Stimulated activated naive CD4-positive, alpha-beta T cell treated with Interleukin-2 at 50 U/mL for 16 hours (primary cell): ENCODE data around the gene MIP.
"Not testable (repeated sequence)": the region's sequence is repeated elsewhere in the genome, so short reads cannot be mapped to it uniquely, and the experiment has no call there.

Source experiments
- DNase-seq: peaks from one replicate; lab custom pipeline; 2025; lab: John Stamatoyannopoulos, UW

MIP gene

GRCh38 chr12:56454557-56454956 is at the start of gene MIP:
Gene MIP (minus strand): TSS chr12:56454657. CDS start chr12:56454613, 44 bp downstream.
- no peak for DNase-seq

- DNase-seq, result not testable (repeated sequence)
Measured at GRCh38 chr12:56499879-56500278, 45.4 kb upstream of the MIP start.

GRCh38 chr12:56499452-56499851 is 45.0 kb upstream of the MIP start:
- DNase-seq, result not testable (repeated sequence)

GRCh38 chr12:56498126-56498902 is 43.9 kb upstream of the MIP start:
- DNase-seq, result not testable (repeated sequence)

GRCh38 chr12:56496704-56497103 is 42.2 kb upstream of the MIP start:
- DNase-seq, result peak; percentile 38

GRCh38 chr12:56494481-56494880 is 40.0 kb upstream of the MIP start:
- not testable (repeated sequence) for DNase-seq

GRCh38 chr12:56494106-56494415 is 39.6 kb upstream of the MIP start:
- not testable (repeated sequence) for DNase-seq

- DNase-seq, result not testable (repeated sequence)
Measured at GRCh38 chr12:56493409-56494105, 39.1 kb upstream of the MIP start.

- no peak for DNase-seq
Measured at GRCh38 chr12:56490360-56490759, 35.9 kb upstream of the MIP start.

- peak; percentile 71 for DNase-seq
Measured at GRCh38 chr12:56488041-56488955, 33.8 kb upstream of the MIP start, which contains the start of gene GLS2. Gene GLS2 (minus strand): TSS chr12:56488161. CDS start chr12:56488118, 43 bp downstream.

- DNase-seq, result peak; percentile 18
Measured at GRCh38 chr12:56487448-56488040, 33.1 kb upstream of the MIP start.

- DNase-seq, result no peak
Measured at GRCh38 chr12:56486694-56487093, 32.2 kb upstream of the MIP start.

- no peak for DNase-seq
Measured at GRCh38 chr12:56484566-56484965, 30.1 kb upstream of the MIP start.

GRCh38 chr12:56479625-56480024 is 25.2 kb upstream of the MIP start:
- DNase-seq, result no peak

GRCh38 chr12:56477521-56478225 is 23.2 kb upstream of the MIP start:
- no peak for DNase-seq

GRCh38 chr12:56476972-56477432 is 22.5 kb upstream of the MIP start:
- DNase-seq, result no peak

GRCh38 chr12:56476143-56476542 is 21.7 kb upstream of the MIP start:
- DNase-seq, result no peak

- DNase-seq, result no peak
Measured at GRCh38 chr12:56474389-56474788, 19.9 kb upstream of the MIP start.

GRCh38 chr12:56469007-56469930 is 14.8 kb upstream of the MIP start:
- DNase-seq, result no peak
